ENCODE measurements around the gene SPATA31C1.

GRCh38 chr9:87964826-87965225 lies 47.1 kb downstream of the SPATA31C1 start:
- TF ChIP-seq, protein P1, sequence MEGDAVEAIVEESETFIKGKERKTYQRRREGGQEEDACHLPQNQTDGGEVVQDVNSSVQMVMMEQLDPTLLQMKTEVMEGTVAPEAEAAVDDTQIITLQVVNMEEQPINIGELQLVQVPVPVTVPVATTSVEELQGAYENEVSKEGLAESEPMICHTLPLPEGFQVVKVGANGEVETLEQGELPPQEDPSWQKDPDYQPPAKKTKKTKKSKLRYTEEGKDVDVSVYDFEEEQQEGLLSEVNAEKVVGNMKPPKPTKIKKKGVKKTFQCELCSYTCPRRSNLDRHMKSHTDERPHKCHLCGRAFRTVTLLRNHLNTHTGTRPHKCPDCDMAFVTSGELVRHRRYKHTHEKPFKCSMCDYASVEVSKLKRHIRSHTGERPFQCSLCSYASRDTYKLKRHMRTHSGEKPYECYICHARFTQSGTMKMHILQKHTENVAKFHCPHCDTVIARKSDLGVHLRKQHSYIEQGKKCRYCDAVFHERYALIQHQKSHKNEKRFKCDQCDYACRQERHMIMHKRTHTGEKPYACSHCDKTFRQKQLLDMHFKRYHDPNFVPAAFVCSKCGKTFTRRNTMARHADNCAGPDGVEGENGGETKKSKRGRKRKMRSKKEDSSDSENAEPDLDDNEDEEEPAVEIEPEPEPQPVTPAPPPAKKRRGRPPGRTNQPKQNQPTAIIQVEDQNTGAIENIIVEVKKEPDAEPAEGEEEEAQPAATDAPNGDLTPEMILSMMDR (conservative IDR thresholded peaks at IDR 0.05; ENCODE audit: low read length), result no peak
- TF ChIP-seq EZH2phosphoT487 (IDR thresholded peaks at IDR 0.05; ENCODE audit: borderline replicate concordance), result no peak

All from Loucy (cell line).